HG03521 (cell line): ENCODE data around the gene TINAG.

ENCODE experiments used
- ATAC-seq: cut with Tn5 transposase; IDR thresholded peaks from one replicate; pipeline ENCODE4 v1.9.1; 2021; ENCODE audit warnings: mild to moderate bottlenecking, moderate library complexity; ENCODE audit not compliant: unreplicated experiment

Gene TINAG

GRCh38 chr6:54426995-54427394, 118.8 kb downstream of the TINAG start:
- ATAC-seq = no peak

GRCh38 chr6:54427396-54427937, 119.2 kb downstream of the TINAG start:
- no peak for ATAC-seq

GRCh38 chr6:54428431-54428830, 120.2 kb downstream of the TINAG start:
- peak; percentile 87 for ATAC-seq

GRCh38 chr6:54431466-54431865, 123.2 kb downstream of the TINAG start:
- no peak for ATAC-seq
